IPS-18a (cell line): Measurements from ENCODE around the gene MRRF.
A peak's percentile ranks its signal among the peaks of the same experiment; 100 is the strongest.
"Not testable (repeated sequence)": the region's sequence is repeated elsewhere in the genome, so short reads cannot be mapped to it uniquely, and the experiment has no call there.

Experiments
- H3K27ac ChIP-seq: one replicate; pipeline ENCODE4 v1.5.1; 2013; ENCODE audit warnings: low read length
- H3K27me3 ChIP-seq: one replicate; pipeline ENCODE4 v1.6.1; 2013; ENCODE audit warnings: mild to moderate bottlenecking, low read length; ENCODE audit not compliant: control insufficient read depth, insufficient read depth
- H3K36me3 ChIP-seq: one replicate; pipeline ENCODE4 v1.6.1; 2013; ENCODE audit warnings: low read depth, low read length; ENCODE audit not compliant: control insufficient read depth
- H3K4me1 ChIP-seq: one replicate; pipeline ENCODE4 v1.6.1; 2013; ENCODE audit warnings: low read depth, low read length; ENCODE audit not compliant: control insufficient read depth
- H3K4me3 ChIP-seq: one replicate; pipeline ENCODE4 v1.5.1; 2013; ENCODE audit warnings: low read length
- H3K9ac ChIP-seq: one replicate; pipeline ENCODE4 v1.6.1; 2013; ENCODE audit warnings: mild to moderate bottlenecking, low read length, moderate library complexity
- H3K9me3 ChIP-seq: one replicate; pipeline ENCODE4 v1.6.1; 2013; ENCODE audit warnings: low read depth, low read length; ENCODE audit not compliant: control insufficient read depth

Gene MRRF

GRCh38 chr9:122324665-122325064, 60.0 kb downstream of the MRRF start:
- H3K9ac ChIP-seq, H3K27ac ChIP-seq, H3K27me3 ChIP-seq, H3K4me3 ChIP-seq, H3K9me3 ChIP-seq: not testable (repeated sequence)
- Histone ChIP-seq H3K4me1 (peaks cover 11% of the 10 kb centered on the region), H3K36me3 (peaks cover 20% of the 10 kb centered on the region)

- H3K4me1 ChIP-seq = peaks cover 13% of the 10 kb centered on the region
- no peak overlapping the region for H3K9ac ChIP-seq
- no peak overlapping the region for H3K27ac ChIP-seq
Measured at GRCh38 chr9:122325124-122325523, 60.4 kb downstream of the MRRF start.

GRCh38 chr9:122327175-122327574, 62.5 kb downstream of the MRRF start:
- Histone ChIP-seq H3K27ac (no peak overlapping the region), H3K4me1 (peaks cover 7% of the 10 kb centered on the region), H3K9ac (no peak overlapping the region), H3K9me3 (no peaks in the 10 kb centered on the region), H3K36me3 (peaks cover 20% of the 10 kb centered on the region), H3K27me3 (no peaks in the 10 kb centered on the region), H3K4me3 (no peak overlapping the region)

More at GRCh38 chr9:122325124-122325523, 60.4 kb downstream of the MRRF start:
- no peak overlapping the region for H3K4me3 ChIP-seq
- no peaks in the 10 kb centered on the region for H3K9me3 ChIP-seq
- H3K27me3 ChIP-seq = no peaks in the 10 kb centered on the region
- H3K36me3 ChIP-seq = peaks cover 20% of the 10 kb centered on the region

- no peaks in the 10 kb centered on the region for H3K27me3 ChIP-seq
- peaks cover 18% of the 10 kb centered on the region for H3K4me1 ChIP-seq
- no peaks in the 10 kb centered on the region for H3K9me3 ChIP-seq
- H3K36me3 ChIP-seq = no peaks in the 10 kb centered on the region
- H3K4me3 ChIP-seq = no peak overlapping the region
- H3K9ac ChIP-seq = no peak overlapping the region
- no peak overlapping the region for H3K27ac ChIP-seq
Measured at GRCh38 chr9:122329597-122329996, 64.9 kb downstream of the MRRF start.

- not testable (repeated sequence) for H3K36me3 ChIP-seq, H3K27me3 ChIP-seq, H3K9ac ChIP-seq, H3K9me3 ChIP-seq, H3K4me3 ChIP-seq, H3K27ac ChIP-seq
- H3K4me1 ChIP-seq = peaks cover 18% of the 10 kb centered on the region
Measured at GRCh38 chr9:122330466-122330865, 65.8 kb downstream of the MRRF start.

- Histone ChIP-seq H3K9ac (no peak overlapping the region), H3K4me1 (peaks cover 21% of the 10 kb centered on the region), H3K27me3 (peaks cover 5% of the 10 kb centered on the region), H3K9me3 (no peaks in the 10 kb centered on the region), H3K27ac (no peak overlapping the region), H3K36me3 (no peaks in the 10 kb centered on the region), H3K4me3 (no peak overlapping the region)
Measured at GRCh38 chr9:122331523-122331927, 66.8 kb downstream of the MRRF start.

GRCh38 chr9:122332083-122332482, 67.4 kb downstream of the MRRF start:
- Histone ChIP-seq H3K9me3 (no peaks in the 10 kb centered on the region), H3K9ac (no peak overlapping the region), H3K27ac (no peak overlapping the region), H3K36me3 (no peaks in the 10 kb centered on the region), H3K27me3 (peaks cover 5% of the 10 kb centered on the region), H3K4me1 (peaks cover 26% of the 10 kb centered on the region), H3K4me3 (no peak overlapping the region)

GRCh38 chr9:122332644-122333043, 68.0 kb downstream of the MRRF start:
- H3K27me3 ChIP-seq = peaks cover 5% of the 10 kb centered on the region
- no peaks in the 10 kb centered on the region for H3K9me3 ChIP-seq
- H3K4me3 ChIP-seq = no peak overlapping the region
- no peak overlapping the region for H3K27ac ChIP-seq
- no peaks in the 10 kb centered on the region for H3K36me3 ChIP-seq
- H3K9ac ChIP-seq = no peak overlapping the region
- H3K4me1 ChIP-seq = peaks cover 30% of the 10 kb centered on the region

- no peak overlapping the region for H3K27ac ChIP-seq
- H3K9me3 ChIP-seq = no peaks in the 10 kb centered on the region
- H3K27me3 ChIP-seq = peaks cover 5% of the 10 kb centered on the region
- H3K36me3 ChIP-seq = no peaks in the 10 kb centered on the region
- H3K9ac ChIP-seq = no peak overlapping the region
- no peak overlapping the region for H3K4me3 ChIP-seq
- peaks cover 35% of the 10 kb centered on the region for H3K4me1 ChIP-seq
Measured at GRCh38 chr9:122333169-122333808, 68.6 kb downstream of the MRRF start.

GRCh38 chr9:122334916-122335315, 70.2 kb downstream of the MRRF start:
- Histone ChIP-seq H3K27me3 (peaks cover 5% of the 10 kb centered on the region), H3K9me3 (no peaks in the 10 kb centered on the region), H3K9ac (no peak overlapping the region), H3K4me3 (no peak overlapping the region), H3K4me1 (peaks cover 28% of the 10 kb centered on the region), H3K36me3 (no peaks in the 10 kb centered on the region), H3K27ac (no peak overlapping the region)

GRCh38 chr9:122336189-122336588, 71.5 kb downstream of the MRRF start:
- no peaks in the 10 kb centered on the region for H3K9me3 ChIP-seq
- no peak overlapping the region for H3K4me3 ChIP-seq

GRCh38 chr9:122336866-122337555, 72.3 kb downstream of the MRRF start:
- H3K27ac ChIP-seq = no peak overlapping the region
- H3K9ac ChIP-seq = no peak overlapping the region
- no peaks in the 10 kb centered on the region for H3K9me3 ChIP-seq
- H3K36me3 ChIP-seq = no peaks in the 10 kb centered on the region
- H3K4me1 ChIP-seq = peaks cover 32% of the 10 kb centered on the region
- peaks cover 5% of the 10 kb centered on the region for H3K27me3 ChIP-seq
- H3K4me3 ChIP-seq = peak overlapping the region; percentile 47

More at GRCh38 chr9:122336189-122336588, 71.5 kb downstream of the MRRF start:
- H3K27ac ChIP-seq = no peak overlapping the region
- H3K9ac ChIP-seq = no peak overlapping the region
- peaks cover 28% of the 10 kb centered on the region for H3K4me1 ChIP-seq
- H3K27me3 ChIP-seq = peaks cover 5% of the 10 kb centered on the region
- H3K36me3 ChIP-seq = no peaks in the 10 kb centered on the region
